ENCODE results near the gene FALEC.
A peak's percentile ranks its signal among the peaks of the same experiment; 100 is the strongest.

The FALEC gene

GRCh38 chr1:150508982-150509381 lies 6.6 kb upstream of the FALEC start:
- H3K4me3 ChIP-seq (ENCODE audit: low read depth, low read length) = no peak overlapping the region
- no peak for DNase-seq (ENCODE audit: low read depth)

GRCh38 chr1:150511551-150511950 lies 4.0 kb upstream of the FALEC start:
- no peak for DNase-seq (ENCODE audit: low read depth)
- no peak for TF ChIP-seq CTCF (IDR thresholded peaks at IDR 0.05; ENCODE audit: control insufficient read depth, extremely low read depth, insufficient read depth)
- no peak overlapping the region for H3K4me3 ChIP-seq (ENCODE audit: low read depth, low read length)

More at GRCh38 chr1:150508982-150509381, 6.6 kb upstream of the FALEC start:
- TF ChIP-seq CTCF (IDR thresholded peaks at IDR 0.05; ENCODE audit: control insufficient read depth, extremely low read depth, insufficient read depth) = no peak

GRCh38 chr1:150511985-150512660 lies 3.4 kb upstream of the FALEC start:
- no peak overlapping the region for H3K4me3 ChIP-seq (ENCODE audit: low read depth, low read length)
- TF ChIP-seq CTCF (IDR thresholded peaks at IDR 0.05; ENCODE audit: control insufficient read depth, extremely low read depth, insufficient read depth) = no peak
- no peak for DNase-seq (ENCODE audit: low read depth)

GRCh38 chr1:150512846-150513245 lies 2.7 kb upstream of the FALEC start:
- TF ChIP-seq CTCF (IDR thresholded peaks at IDR 0.05; ENCODE audit: control insufficient read depth, extremely low read depth, insufficient read depth) = no peak
- DNase-seq (ENCODE audit: low read depth) = no peak
- H3K4me3 ChIP-seq (ENCODE audit: low read depth, low read length) = no peak overlapping the region

GRCh38 chr1:150513351-150513791 lies 2.2 kb upstream of the FALEC start:
- no peak overlapping the region for H3K4me3 ChIP-seq (ENCODE audit: low read depth, low read length)
- no peak for DNase-seq (ENCODE audit: low read depth)
- no peak for TF ChIP-seq CTCF (IDR thresholded peaks at IDR 0.05; ENCODE audit: control insufficient read depth, extremely low read depth, insufficient read depth)

- H3K4me3 ChIP-seq (ENCODE audit: low read depth, low read length) = no peak overlapping the region
- no peak for TF ChIP-seq CTCF (IDR thresholded peaks at IDR 0.05; ENCODE audit: control insufficient read depth, extremely low read depth, insufficient read depth)
- DNase-seq (ENCODE audit: low read depth) = no peak
Observed at GRCh38 chr1:150514260-150514659, 1.3 kb upstream of the FALEC start.

GRCh38 chr1:150514913-150515327 lies 632 bp upstream of the FALEC start:
- no peak for DNase-seq (ENCODE audit: low read depth)
- no peak for TF ChIP-seq CTCF (IDR thresholded peaks at IDR 0.05; ENCODE audit: control insufficient read depth, extremely low read depth, insufficient read depth)
- H3K4me3 ChIP-seq (ENCODE audit: low read depth, low read length) = peak overlapping the region; percentile 60

All from LNCaP clone FGC (cell line).